SK-N-SH (cell line): ENCODE data around the gene PPARGC1A. TPM values are rescaled to one million over a fixed set of nuclear protein-coding genes. Genes with fewer than 3 reads are reported as not detected.

Experiments used
- CTCF ChIA-PET: fragments of 300-600, 350-600 bp; formaldehyde crosslinking; extraction: SDS; loops from one replicate; lab custom pipeline; 2021; lab: Yijun Ruan, JAX
- POLR2A ChIA-PET: fragments of 350-600 bp; sonication (Branson Sonifier 250); formaldehyde crosslinking; extraction: SDS; loops from one replicate; lab custom pipeline; 2020; ENCODE audit warnings: antibody characterized with exemption, inconsistent platforms; lab: Yijun Ruan, JAX
- DNase-seq: peaks from one replicate; pipeline ENCODE4 v3.0.0; 2012
- H2AFZ ChIP-seq: fragments of 200-600 bp; sonication (generic); 2 replicates; pipeline ENCODE4 v1.8.1; 2016; ENCODE audit warnings: antibody characterized with exemption, mild to moderate bottlenecking, low read depth
- H3F3A ChIP-seq: fragments of 200-600 bp; sonication (generic); replicated peaks from 2 replicates; pipeline ENCODE3; 2016; ENCODE audit warnings: antibody characterized with exemption, mild to moderate bottlenecking; ENCODE audit not compliant: insufficient read depth
- H3K27ac ChIP-seq, 2 experiments: fragments of 200-500 bp in 1 of 2; fragments of 200-600 bp in 1 of 2; sonication (Bioruptor generic) in 1 of 2; sonication (generic), shearing (Covaris generic) in 1 of 2; 2 replicates each; pipeline versions ENCODE4 v1.5.1 to v1.6.1; 2014 to 2016; ENCODE audit warnings: low read depth in 2 of 2, inconsistent platforms in 1 of 2, low read length in 1 of 2, mild to moderate bottlenecking in 1 of 2, mixed read lengths in 1 of 2
- H3K27me3 ChIP-seq: fragments of 200-600 bp; sonication (generic), shearing (Covaris generic); 2 replicates; pipeline ENCODE4 v1.6.1; 2016; ENCODE audit warnings: mixed run types; ENCODE audit not compliant: insufficient read depth
- H3K36me3 ChIP-seq, 2 experiments: fragments of 200-500 bp in 1 of 2; fragments of 200-600 bp in 1 of 2; sonication (Bioruptor generic) in 1 of 2; sonication (generic) in 1 of 2; replicated peaks in 1 of 2; 2 replicates each; pipeline versions ENCODE3 to v1.5.1; 2014 to 2016; ENCODE audit warnings: low read length in 1 of 2, mild to moderate bottlenecking in 1 of 2; ENCODE audit not compliant: insufficient read depth in 2 of 2, control insufficient read depth in 1 of 2
- H3K4me1 ChIP-seq, 2 experiments: fragments of 200-500 bp in 1 of 2; fragments of 200-600 bp in 1 of 2; sonication (Bioruptor generic) in 1 of 2; sonication (generic), shearing (Covaris generic) in 1 of 2; 2 replicates each; pipeline versions ENCODE4 v1.5.1 to v1.6.1; 2014 to 2016; ENCODE audit warnings: low read depth in 1 of 2, low read length in 1 of 2, mixed run types in 1 of 2; ENCODE audit not compliant: insufficient read depth in 2 of 2, control insufficient read depth in 1 of 2
- H3K4me2 ChIP-seq: fragments of 200-600 bp; sonication (generic), shearing (Covaris generic); 2 replicates; pipeline ENCODE4 v1.6.1; 2017; ENCODE audit warnings: mixed run types
- H3K4me3 ChIP-seq, 2 experiments: fragments of 200-500 bp in 1 of 2; fragments of 200-600 bp in 1 of 2; sonication (Bioruptor generic) in 1 of 2; sonication (generic), shearing (Covaris generic) in 1 of 2; 2 replicates each; pipeline versions ENCODE4 v1.5.1 to v1.8.1; 2014 to 2016; ENCODE audit warnings: low read depth in 2 of 2, inconsistent platforms in 1 of 2, low read length in 1 of 2, mild to moderate bottlenecking in 1 of 2, mixed read lengths in 1 of 2, moderate library complexity in 1 of 2
- H3K79me2 ChIP-seq: fragments of 200-600 bp; sonication (generic); 2 replicates; pipeline ENCODE4 v1.8.1; 2017; ENCODE audit warnings: mild to moderate bottlenecking; ENCODE audit not compliant: insufficient read depth
- H3K9ac ChIP-seq: fragments of 200-600 bp; sonication (generic); 2 replicates; pipeline ENCODE4 v1.6.1; 2017; ENCODE audit warnings: mixed run types
- H3K9me2 ChIP-seq: fragments of 200-600 bp; sonication (generic); 2 replicates; pipeline ENCODE4 v1.6.1; 2017; ENCODE audit warnings: mixed run types
- H3K9me3 ChIP-seq: fragments of 200-600 bp; sonication (generic); 2 replicates; pipeline ENCODE4 v1.6.1; 2017; ENCODE audit warnings: mixed run types, mild to moderate bottlenecking, moderate library complexity
- H4K20me1 ChIP-seq: fragments of 200-600 bp; sonication (generic); 2 replicates; pipeline ENCODE4 v1.6.1; 2017; ENCODE audit warnings: mild to moderate bottlenecking, mixed run types; ENCODE audit not compliant: insufficient read depth
- CHD2 ChIP-seq: fragments of 150-350 bp; IDR thresholded peaks from 2 replicates; pipeline ENCODE4 v1.6.1; 2018; ENCODE audit warnings: low read length; ENCODE audit not compliant: partially characterized antibody
- CTCF ChIP-seq: fragments of 200-600 bp; sonication (generic); IDR thresholded peaks from 2 replicates; pipeline ENCODE4 v1.6.1; 2017; ENCODE audit warnings: antibody characterized with exemption, mild to moderate bottlenecking, moderate library complexity
- ELF1 ChIP-seq: IDR thresholded peaks from 2 replicates; pipeline ENCODE4 v1.4.0; 2012
- EP300 ChIP-seq, 2 experiments: IDR thresholded peaks; 2 replicates each; pipeline versions ENCODE4 v1.4.0 to v1.6.1; 2012; ENCODE audit warnings: borderline replicate concordance in 1 of 2, low read depth in 1 of 2, low read length in 1 of 2
- EZH2phosphoT487 ChIP-seq: fragments of 200-600 bp; sonication (generic); IDR thresholded peaks from 2 replicates; pipeline ENCODE4 v1.6.1; 2017; ENCODE audit warnings: low read depth, mixed run types, mild to moderate bottlenecking, antibody characterized with exemption, moderate library complexity, borderline replicate concordance
- FOSL2 ChIP-seq: IDR thresholded peaks from 2 replicates; pipeline ENCODE4 v1.4.0; 2012; ENCODE audit warnings: low read depth, mild to moderate bottlenecking, moderate library complexity, borderline replicate concordance
- FOXM1 ChIP-seq: IDR thresholded peaks from 2 replicates; pipeline ENCODE4 v1.4.0; 2012; ENCODE audit warnings: low read depth, mild to moderate bottlenecking
- GABPA ChIP-seq: IDR thresholded peaks from 2 replicates; pipeline ENCODE4 v1.4.0; 2012; ENCODE audit warnings: low read depth, mild to moderate bottlenecking
- GATA2 ChIP-seq: sonication (generic); formaldehyde crosslinking; IDR thresholded peaks from 2 replicates; pipeline ENCODE4 v1.5.0; 2020; ENCODE audit warnings: mild to moderate bottlenecking, missing genetic modification reagents
- IRF3 ChIP-seq: fragments of 150-350 bp; IDR thresholded peaks from 2 replicates; pipeline ENCODE4 v1.6.1; 2016; ENCODE audit warnings: mild to moderate bottlenecking, low read depth, low read length
- MAX ChIP-seq: IDR thresholded peaks from 2 replicates; pipeline ENCODE4 v1.4.0; 2012; ENCODE audit warnings: low read depth
- NFIC ChIP-seq: IDR thresholded peaks from 2 replicates; pipeline ENCODE4 v1.4.0; 2012; ENCODE audit warnings: borderline replicate concordance
- NRF1 ChIP-seq: IDR thresholded peaks from 2 replicates; pipeline ENCODE4 v1.6.1; 2012; ENCODE audit warnings: low read depth, mild to moderate bottlenecking, low read length
- POLR2AphosphoS5 ChIP-seq: IDR thresholded peaks from 2 replicates; pipeline ENCODE4 v1.6.1; 2012; ENCODE audit warnings: low read depth, low read length
- RAD21 ChIP-seq: IDR thresholded peaks from 2 replicates; pipeline ENCODE4 v1.6.1; 2012; ENCODE audit warnings: mild to moderate bottlenecking, low read length
- REST ChIP-seq: IDR thresholded peaks from 2 replicates; pipeline ENCODE4 v1.6.1; 2012; ENCODE audit warnings: mild to moderate bottlenecking, low read depth, low read length, moderate library complexity
- RFX5 ChIP-seq: IDR thresholded peaks from 2 replicates; pipeline ENCODE4 v1.6.1; 2012; ENCODE audit warnings: mild to moderate bottlenecking, improper control_type of control experiment, low read length
- RXRA ChIP-seq: IDR thresholded peaks from 2 replicates; pipeline ENCODE4 v1.4.0; 2012; ENCODE audit warnings: low read depth, mild to moderate bottlenecking, borderline replicate concordance
- SIN3A ChIP-seq: IDR thresholded peaks from 2 replicates; pipeline ENCODE4 v1.6.1; 2012; ENCODE audit warnings: low read depth, mild to moderate bottlenecking, low read length, moderate library complexity, borderline replicate concordance
- TAF1 ChIP-seq: IDR thresholded peaks from 2 replicates; pipeline ENCODE4 v1.6.1; 2012; ENCODE audit warnings: low read depth, mild to moderate bottlenecking, low read length, moderate library complexity, borderline replicate concordance
- TCF12 ChIP-seq: IDR thresholded peaks from 2 replicates; pipeline ENCODE4 v1.4.0; 2012
- USF1 ChIP-seq: IDR thresholded peaks from 2 replicates; pipeline ENCODE4 v1.4.0; 2012; ENCODE audit warnings: low read depth, borderline replicate concordance
- YY1 ChIP-seq: IDR thresholded peaks from 2 replicates; pipeline ENCODE4 v1.4.0; 2012; ENCODE audit warnings: low read depth, mild to moderate bottlenecking
- WGBS: methylation state at CpG from one replicate; pipeline ENCODE4 v1.1.6; 2017; ENCODE audit warnings: low lambda C conversion rate; 5-methylcytosine and 5-hydroxymethylcytosine counted together
- polyA plus RNA-seq, 3 experiments: library from polyadenylated mRNA; depleted of rRNA; stranded (reverse); fragments of >200 nt; gene quantifications; 2 replicates each; pipeline ENCODE4 v1.2.3, GENCODE V29; 2012

The PPARGC1A gene
- polyA plus RNA-seq, 1 of the 3 experiments (the other 2 are of a cell fraction) = 0.07 TPM

GRCh38 chr4:23894021-23894420 lies 4.2 kb upstream of the PPARGC1A start:
- ChIA-PET CTCF (interaction anchor here (1.3 kb wide), 1 partner anchor 36 kb away, joined by 3 read pairs; no protein-coding TSS in a partner anchor), POLR2A (no interaction called here)
- Histone ChIP-seq H3K27ac (no peak overlapping the region), H3K9ac (no peak overlapping the region), H3K4me3 (no peak overlapping the region), H3F3A (no peaks in the 10 kb centered on the region), H3K4me1 (peaks cover 0 to 11% of the 10 kb centered on the region in 2 experiments; a peak in 2 of 4 replicates), H3K4me2 (no peak overlapping the region), H3K9me2 (no peaks in the 10 kb centered on the region), H4K20me1 (no peaks in the 10 kb centered on the region), H2AFZ (no peak overlapping the region), H3K36me3 (no peaks in the 10 kb centered on the region), H3K79me2 (no peaks in the 10 kb centered on the region), H3K27me3 (no peaks in the 10 kb centered on the region), H3K9me3 (no peaks in the 10 kb centered on the region)
- DNase-seq = no peak
- 44% methylated on average over 2 of the region's 2 CpGs for WGBS
- TF ChIP-seq TAF1 (no peak), FOXM1 (no peak), RFX5 (no peak), GABPA (no peak), USF1 (no peak), TCF12 (no peak), NFIC (no peak), EP300 (IDR thresholded peaks at IDR 0.05; ENCODE audit: borderline replicate concordance in 1 of 2, low read depth in 1 of 2, low read length in 1 of 2) (no peak), POLR2AphosphoS5 (no peak), MAX (no peak), IRF3 (no peak)

- H3K4me3 ChIP-seq = no peak overlapping the region
- H3K9me3 ChIP-seq = no peaks in the 10 kb centered on the region
- H3K9ac ChIP-seq = no peak overlapping the region
- WGBS = 33% methylated on average over 1 of the region's 1 CpG
- no peaks in the 10 kb centered on the region for H3K79me2 ChIP-seq
- H3K27me3 ChIP-seq = no peaks in the 10 kb centered on the region
- H4K20me1 ChIP-seq = no peaks in the 10 kb centered on the region
- no peak overlapping the region for H3K27ac ChIP-seq
- no peak for DNase-seq
- peaks cover 0 to 32% of the 10 kb centered on the region in 2 experiments; a peak in 2 of 4 replicates for H3K4me1 ChIP-seq
- H3K36me3 ChIP-seq = no peaks in the 10 kb centered on the region
- ChIA-PET CTCF (interaction anchor here (2.2 kb wide), 1 partner anchor 9 kb away, joined by 7 read pairs; no protein-coding TSS in a partner anchor), POLR2A (no interaction called here)
- no peak overlapping the region for H2AFZ ChIP-seq
- H3K4me2 ChIP-seq = no peak overlapping the region
- no peaks in the 10 kb centered on the region for H3K9me2 ChIP-seq
- H3F3A ChIP-seq = no peaks in the 10 kb centered on the region
- TF ChIP-seq REST (no peak), YY1 (no peak), SIN3A (no peak), FOSL2 (no peak), CHD2 (no peak), FOXM1 (no peak), EZH2phosphoT487 (no peak), RXRA (no peak), ELF1 (no peak), CTCF (no peak), GATA2 (CRISPR knock-in tag) (no peak), EP300 (IDR thresholded peaks at IDR 0.05; ENCODE audit: borderline replicate concordance in 1 of 2, low read depth in 1 of 2, low read length in 1 of 2) (no peak), RAD21 (no peak), TCF12 (no peak), NRF1 (no peak)
Observed at GRCh38 chr4:23891064-23891421, 1.2 kb upstream of the PPARGC1A start.
